Esophagus muscularis mucosa (tissue), 3 donors: Measurements from ENCODE around the gene MCF2L.

Source experiments
- CTCF ChIP-seq, 3 experiments: fragments of 200-600 bp in 2 of 3; fragments of 450-650 bp in 1 of 3; sonication (generic) in 2 of 3; IDR thresholded peaks; one replicate each; pipeline ENCODE4 v1.5.1; 2017 to 2019; ENCODE audit warnings: antibody characterized with exemption in 3 of 3, mild to moderate bottlenecking in 2 of 3, moderate library complexity in 1 of 3
- POLR2A ChIP-seq: fragments of 450-650 bp; IDR thresholded peaks from one replicate; pipeline ENCODE4 v1.6.1; 2017; ENCODE audit warnings: antibody characterized with exemption, moderate library complexity, mild to moderate bottlenecking, low read depth

GRCh38 chr13:112984501-112984900, 15.5 kb downstream of the MCF2L start:
- no peak for TF ChIP-seq CTCF (IDR thresholded peaks at IDR 0.05)
- TF ChIP-seq POLR2A = no peak
